Activated B cell treated with CpG ODN at 0.5 μM for 24 hours (primary cell): ENCODE data around the gene CCDC167. TPM values are rescaled to one million over a fixed set of nuclear protein-coding genes. Genes with fewer than 3 reads are reported as not detected.

Experiments used
- ATAC-seq: fragments of 200-7000 bp; cut with Tn5 transposase; one replicate; pipeline ENCODE4 v1.10.0; 2021; ENCODE audit warnings: low read depth, mild to moderate bottlenecking, moderate library complexity
- CTCF ChIA-PET: fragments of 350-600 bp; sonication (Branson Sonifier 250); formaldehyde crosslinking; loops from one replicate; lab custom pipeline; 2021; ENCODE audit warnings: antibody characterized with exemption; lab: Charles Lee
- POLR2A ChIA-PET: fragments of 350-600 bp; sonication (Branson Sonifier 250); formaldehyde crosslinking; loops from one replicate; lab custom pipeline; 2021; ENCODE audit warnings: antibody characterized with exemption; lab: Charles Lee
- DNase-seq: peaks from one replicate; pipeline ENCODE4 v3.0.0; 2022
- H3K27ac Mint-ChIP-seq: one replicate; pipeline ENCODE4 v1.8.0; 2020; ENCODE audit warnings: mixed read lengths
- H3K27me3 Mint-ChIP-seq: one replicate; pipeline ENCODE4 v1.8.0; 2021; ENCODE audit warnings: mixed read lengths
- H3K36me3 Mint-ChIP-seq: one replicate; pipeline ENCODE4 v1.8.0; 2021; ENCODE audit warnings: low read depth, mixed read lengths
- H3K4me1 Mint-ChIP-seq: one replicate; pipeline ENCODE4 v1.8.0; 2021; ENCODE audit warnings: mixed read lengths
- H3K4me3 Mint-ChIP-seq: one replicate; pipeline ENCODE4 v1.8.0; 2020; ENCODE audit warnings: mild to moderate bottlenecking, mixed read lengths
- H3K9me3 Mint-ChIP-seq: one replicate; pipeline ENCODE4 v1.8.0; 2020; ENCODE audit warnings: mixed read lengths
- CTCF ChIP-seq: fragments of 200-600 bp; IDR thresholded peaks from one replicate; pipeline ENCODE4 v1.8.0; 2022; ENCODE audit warnings: antibody characterized with exemption, mild to moderate bottlenecking
- intact Hi-C: fragments of 100-400 bp; cut with micrococcal nuclease; formaldehyde crosslinking; loops from one replicate; pipeline ENCODE4 v1.15.1; 2024
- total RNA-seq: library from RNA; stranded (reverse); gene quantifications from 2 replicates; pipeline ENCODE4 v1.2.3, GENCODE V29; 2022

The CCDC167 gene
- total RNA-seq, 1 donor from 2014 or later = 18.4 TPM

GRCh38 chr6:37438930-37439329 is 60.8 kb downstream of the CCDC167 start:
- peaks cover 61% of the 10 kb centered on the region for H3K36me3 Mint-ChIP-seq
- intact Hi-C loops = no loop called here
- no peaks in the 10 kb centered on the region for H3K9me3 Mint-ChIP-seq
- no peak for TF ChIP-seq CTCF
- no peaks in the 10 kb centered on the region for H3K27me3 Mint-ChIP-seq
- peaks cover 40% of the 10 kb centered on the region for H3K4me1 Mint-ChIP-seq
- ChIA-PET POLR2A (no interaction called here), CTCF (no interaction called here)
- DNase-seq (no peak), ATAC-seq (no peak)
- no peak overlapping the region for H3K4me3 Mint-ChIP-seq
- no peak overlapping the region for H3K27ac Mint-ChIP-seq

- DNase-seq = no peak
- Mint-ChIP-seq H3K27ac (no peak overlapping the region), H3K4me1 (peaks cover 34% of the 10 kb centered on the region), H3K4me3 (no peak overlapping the region), H3K9me3 (no peaks in the 10 kb centered on the region), H3K36me3 (peaks cover 58% of the 10 kb centered on the region), H3K27me3 (no peaks in the 10 kb centered on the region)
- ChIA-PET POLR2A (no interaction called here), CTCF (no interaction called here)
- no peak for TF ChIP-seq CTCF
- no peak for ATAC-seq
- intact Hi-C loops = no loop called here
Measured at GRCh38 chr6:37435816-37436215, 63.9 kb downstream of the CCDC167 start.

GRCh38 chr6:37435373-37435772 is 64.3 kb downstream of the CCDC167 start:
- intact Hi-C loops = no loop called here
- TF ChIP-seq CTCF = no peak
- no peaks in the 10 kb centered on the region for H3K27me3 Mint-ChIP-seq
- H3K4me3 Mint-ChIP-seq = no peak overlapping the region
- DNase-seq (no peak), ATAC-seq (no peak)
- ChIA-PET CTCF (no interaction called here), POLR2A (no interaction called here)
- peaks cover 54% of the 10 kb centered on the region for H3K36me3 Mint-ChIP-seq
- no peak overlapping the region for H3K27ac Mint-ChIP-seq
- peaks cover 34% of the 10 kb centered on the region for H3K4me1 Mint-ChIP-seq
- H3K9me3 Mint-ChIP-seq = no peaks in the 10 kb centered on the region

- peaks cover 41% of the 10 kb centered on the region for H3K36me3 Mint-ChIP-seq
- H3K27ac Mint-ChIP-seq = peak overlapping the region; percentile 97
- no peak for TF ChIP-seq CTCF
- H3K9me3 Mint-ChIP-seq = peaks cover 3% of the 10 kb centered on the region
- peaks cover 34% of the 10 kb centered on the region for H3K4me1 Mint-ChIP-seq
- peak overlapping the region; percentile 95 for H3K4me3 Mint-ChIP-seq
- CTCF ChIA-PET = interaction anchor here (0.6 to 2.0 kb wide), 5 partner anchors 10 to 257 kb away, joined by 3 to 8 read pairs (median 3); no protein-coding TSS in a partner anchor
- ATAC-seq (peak; percentile 16), DNase-seq (no peak)
- intact Hi-C loops = loop anchor here (1.0 to 5.0 kb wide), 10 partner anchors 56 to 1204 kb away; partner anchors contain the start of genes BTBD9, FGD2, MDGA1 and TBC1D22B
- H3K27me3 Mint-ChIP-seq = peaks cover 2% of the 10 kb centered on the region
- POLR2A ChIA-PET = interaction anchor here (0.6 to 2.4 kb wide), 18 partner anchors 8 to 1405 kb away, joined by 3 to 16 read pairs (median 5); partner anchors contain the start of genes CCDC167, MDGA1, TBC1D22B and TMEM217
Measured at GRCh38 chr6:37433657-37434271, 65.9 kb downstream of the CCDC167 start.

Other genes with a start within 250 kb of the CCDC167 start
- 10.7 and 11.1 TPM in 2 replicates for gene TBC1D22B, start 242.1 kb downstream of the CCDC167 start, total RNA-seq
- 0.54 and 1.0 TPM in 2 replicates for gene TMEM217, start 241.7 kb downstream of the CCDC167 start, total RNA-seq
- gene RNF8, start 145.9 kb downstream of the CCDC167 start, total RNA-seq = 18.7 and 18.8 TPM in 2 replicates
- gene CMTR1, start 66.7 kb downstream of the CCDC167 start, total RNA-seq = 59.0 and 65.7 TPM in 2 replicates
- gene MDGA1, start 198.0 kb upstream of the CCDC167 start, total RNA-seq = 6.1 and 6.7 TPM in 2 replicates